GM20431 (cell line): ENCODE results near the gene SPEF1.

Experiments used
- in situ Hi-C: fragments of 300-500 bp; cut with MseI, MboI; formaldehyde crosslinking; loops from one replicate; pipeline ENCODE4 v1.15.0; 2020; ENCODE audit warnings: low sequenced_read_pairs; ENCODE audit not compliant: unreplicated experiment

Gene SPEF1

DNA sequence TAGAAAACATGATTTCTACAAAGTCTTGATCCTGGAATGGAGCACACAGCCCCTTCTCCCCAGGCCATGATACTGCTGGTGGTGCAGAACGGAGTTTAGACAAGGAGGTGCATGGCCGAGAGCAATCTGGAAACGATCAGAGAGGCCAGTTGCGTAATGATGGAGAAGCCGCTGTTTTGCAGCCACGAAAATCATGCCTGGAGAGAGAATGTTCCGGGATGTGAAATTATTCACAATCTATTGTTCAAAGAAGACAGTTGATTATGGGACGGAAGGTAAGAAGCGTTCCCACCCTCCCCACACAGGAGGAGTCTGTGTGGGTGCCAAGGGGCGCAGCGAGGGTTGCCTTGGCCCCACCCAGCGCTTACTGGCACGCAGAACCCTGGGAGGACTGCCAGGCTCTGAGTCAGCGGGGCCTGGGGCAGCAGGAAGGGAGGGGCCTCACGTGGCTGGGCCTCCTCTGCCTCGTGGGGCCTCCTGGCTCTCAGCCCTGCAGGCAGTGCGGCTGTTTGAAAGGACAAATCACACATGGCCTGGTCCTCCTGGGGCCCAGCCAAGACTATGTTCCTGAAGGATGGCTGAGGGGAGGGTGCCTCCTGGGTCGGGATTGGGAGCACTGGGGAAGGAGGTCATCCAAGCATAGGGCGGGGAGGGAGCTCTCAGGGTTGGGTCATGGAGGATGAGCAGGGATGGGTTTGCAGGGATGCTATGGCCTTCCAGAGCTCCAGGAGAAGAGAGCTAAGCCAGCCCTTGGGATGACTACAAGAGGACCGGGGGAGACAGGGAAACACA is 30.4 kb upstream of the SPEF1 start:
- in situ Hi-C loops, result no loop called here

DNA sequence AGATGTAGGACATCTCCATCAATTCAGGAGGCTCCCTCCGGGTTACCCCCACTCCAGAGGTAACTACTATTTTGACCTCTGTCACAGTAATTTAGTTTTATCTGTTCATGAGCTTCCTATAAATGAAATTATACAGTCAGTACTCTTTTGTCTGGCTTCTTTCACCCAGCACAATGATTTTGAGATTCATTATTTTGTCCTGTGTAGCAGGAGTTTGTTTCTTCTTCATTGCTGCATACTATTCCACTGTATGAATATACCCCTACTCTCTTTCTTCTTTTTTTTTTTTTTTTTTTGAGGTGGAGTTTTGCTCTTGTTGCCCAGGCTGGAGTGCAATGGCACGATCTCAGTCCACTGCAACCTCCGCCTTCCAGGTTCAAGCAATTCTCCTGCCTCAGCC is 27.3 kb upstream of the SPEF1 start:
- in situ Hi-C loops, result no loop called here

DNA sequence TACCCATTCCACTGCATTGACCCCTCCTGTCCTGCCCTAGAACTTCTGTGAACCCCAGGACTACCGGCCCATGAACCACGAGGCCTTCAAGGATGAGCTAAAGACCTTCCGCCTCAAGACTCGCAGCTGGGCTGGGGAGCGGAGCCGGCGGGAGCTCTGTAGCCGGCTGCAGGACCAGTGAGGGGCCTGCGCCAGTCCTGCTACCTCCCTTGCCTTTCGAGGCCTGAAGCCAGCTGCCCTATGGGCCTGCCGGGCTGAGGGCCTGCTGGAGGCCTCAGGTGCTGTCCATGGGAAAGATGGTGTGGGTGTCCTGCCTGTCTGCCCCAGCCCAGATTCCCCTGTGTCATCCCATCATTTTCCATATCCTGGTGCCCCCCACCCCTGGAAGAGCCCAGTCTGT is 23.5 kb upstream of the SPEF1 start:
- in situ Hi-C loops, result no loop called here

DNA sequence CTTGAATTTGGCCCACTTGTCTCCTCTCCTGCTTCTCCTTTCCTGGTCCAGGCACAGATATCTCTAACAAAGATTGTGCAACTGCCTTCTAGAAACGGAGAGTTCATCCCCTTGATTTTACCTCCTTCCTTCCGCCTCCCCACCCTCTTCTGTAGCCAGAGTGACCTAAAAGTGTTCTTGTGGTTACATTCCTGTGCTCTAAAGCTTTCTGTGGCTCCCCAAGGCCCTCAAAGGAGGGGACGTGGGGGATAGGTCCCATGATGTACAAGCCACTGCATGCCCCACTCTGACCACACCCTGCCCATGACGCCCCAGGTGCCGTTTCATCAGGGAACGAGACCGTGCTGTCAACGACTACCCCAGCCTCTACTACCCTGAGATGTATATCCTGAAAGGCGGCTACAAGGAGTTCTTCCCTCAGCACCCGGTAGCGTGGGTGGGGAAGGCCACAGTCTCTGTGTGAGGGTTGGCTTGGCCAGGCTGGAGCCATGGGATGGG is 23.1 kb upstream of the SPEF1 start:
- in situ Hi-C loops, result no loop called here

DNA sequence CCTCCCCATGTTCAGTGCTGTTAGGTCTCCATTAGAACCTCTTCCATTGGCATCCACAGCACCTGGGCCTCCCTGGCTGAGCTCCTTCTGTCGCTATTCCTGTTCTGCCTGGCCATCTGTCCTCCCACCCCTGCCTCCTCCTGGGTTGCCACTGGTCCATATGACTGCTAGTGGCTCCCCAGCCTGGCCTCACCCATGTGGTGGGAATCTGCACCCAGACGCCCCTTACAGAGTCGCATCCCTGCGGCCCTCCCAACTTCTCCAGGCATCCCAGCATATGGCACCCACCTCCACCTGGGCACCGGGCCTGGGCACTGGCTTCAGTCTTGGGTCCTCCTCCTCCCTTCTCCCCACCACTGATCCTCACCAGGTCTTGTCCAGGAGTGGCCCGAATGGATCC is 22.6 kb upstream of the SPEF1 start:
- in situ Hi-C loops, result no loop called here

DNA sequence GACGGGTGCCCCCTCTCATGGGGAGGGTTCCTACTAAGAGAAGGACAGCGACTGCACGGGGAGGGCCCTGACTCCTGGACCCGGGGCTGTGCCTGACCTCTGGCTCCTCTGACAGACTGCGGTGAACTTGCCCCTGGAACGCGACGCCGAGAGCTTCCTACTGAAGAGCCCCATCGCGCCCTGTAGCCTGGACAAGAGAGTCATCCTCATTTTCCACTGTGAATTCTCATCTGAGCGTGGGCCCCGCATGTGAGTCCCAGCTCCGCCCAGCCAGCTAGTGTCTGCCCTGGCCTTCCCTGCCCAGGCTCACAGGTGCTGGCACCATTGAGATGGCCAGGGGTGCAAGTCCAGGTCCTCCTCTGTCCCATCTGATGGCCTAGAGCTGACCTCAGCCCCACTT is 22.0 kb upstream of the SPEF1 start:
- in situ Hi-C loops, result no loop called here

DNA sequence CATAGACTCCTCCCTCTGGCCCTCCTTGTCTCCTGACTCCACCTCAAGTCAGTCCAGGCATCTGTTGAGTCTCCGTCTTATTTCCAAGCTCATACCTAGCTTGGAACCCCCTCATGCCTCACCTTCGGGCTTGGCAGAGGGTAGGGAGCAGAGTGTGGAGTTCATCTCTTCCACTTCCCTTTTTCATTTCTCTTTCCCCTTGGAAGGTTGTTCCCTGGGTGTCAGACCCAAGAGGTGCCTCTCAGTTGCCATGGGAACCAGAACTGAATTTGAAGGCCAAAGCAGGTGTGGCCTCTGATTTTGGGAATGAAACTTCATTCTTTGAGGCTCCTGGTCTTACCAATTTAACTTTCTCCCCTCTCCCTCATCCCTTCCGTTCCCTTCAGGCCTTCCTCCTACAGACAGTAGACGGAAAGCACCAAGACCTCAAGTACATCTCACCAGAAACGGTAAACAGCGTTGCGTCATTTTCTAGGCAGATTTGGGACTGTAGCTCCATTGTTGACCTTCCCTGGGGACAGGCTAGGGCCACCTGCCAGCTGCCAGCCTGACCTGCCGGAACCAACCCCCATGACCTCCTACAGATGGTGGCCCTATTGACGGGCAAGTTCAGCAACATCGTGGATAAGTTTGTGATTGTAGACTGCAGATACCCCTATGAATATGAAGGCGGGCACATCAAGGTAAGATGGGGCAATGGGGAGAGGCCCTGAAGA is 21.4 kb upstream of the SPEF1 start:
- in situ Hi-C loops, result no loop called here

DNA sequence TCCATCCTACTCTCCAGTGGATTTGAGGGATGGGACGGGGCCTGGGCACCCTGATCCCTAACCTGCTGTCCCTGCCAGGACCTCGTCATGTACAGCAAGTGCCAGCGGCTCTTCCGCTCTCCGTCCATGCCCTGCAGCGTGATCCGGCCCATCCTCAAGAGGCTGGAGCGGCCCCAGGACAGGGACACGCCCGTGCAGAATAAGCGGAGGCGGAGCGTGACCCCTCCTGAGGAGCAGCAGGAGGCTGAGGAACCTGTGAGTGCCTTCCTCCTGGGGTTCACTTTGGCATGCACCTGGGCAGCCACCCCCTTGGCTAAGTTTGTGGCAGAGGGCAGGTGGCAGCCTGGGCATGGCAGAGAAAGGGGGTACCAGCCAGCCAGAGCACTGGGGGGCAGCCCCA is 20.6 kb upstream of the SPEF1 start:
- in situ Hi-C loops, result no loop called here

DNA sequence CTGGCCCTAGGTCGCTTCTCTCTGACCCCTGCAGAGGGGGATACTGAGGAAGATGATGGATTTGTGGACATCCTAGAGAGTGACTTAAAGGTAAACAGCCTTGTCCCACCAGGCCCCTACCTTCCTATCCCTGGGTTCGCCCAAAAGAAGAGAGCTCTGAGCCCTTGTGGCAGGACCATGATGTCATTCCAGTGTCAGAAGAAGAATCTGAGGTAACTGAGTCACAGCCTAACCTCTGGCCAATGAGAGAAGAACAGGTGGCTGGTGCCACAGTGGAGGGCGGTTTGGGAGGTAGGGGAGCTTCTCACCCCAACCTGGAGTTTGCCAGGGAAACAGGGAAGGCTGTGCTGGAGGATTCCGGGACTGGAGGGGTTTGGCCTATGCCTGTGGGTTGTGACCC is 20.1 kb upstream of the SPEF1 start:
- in situ Hi-C loops, result no loop called here

DNA sequence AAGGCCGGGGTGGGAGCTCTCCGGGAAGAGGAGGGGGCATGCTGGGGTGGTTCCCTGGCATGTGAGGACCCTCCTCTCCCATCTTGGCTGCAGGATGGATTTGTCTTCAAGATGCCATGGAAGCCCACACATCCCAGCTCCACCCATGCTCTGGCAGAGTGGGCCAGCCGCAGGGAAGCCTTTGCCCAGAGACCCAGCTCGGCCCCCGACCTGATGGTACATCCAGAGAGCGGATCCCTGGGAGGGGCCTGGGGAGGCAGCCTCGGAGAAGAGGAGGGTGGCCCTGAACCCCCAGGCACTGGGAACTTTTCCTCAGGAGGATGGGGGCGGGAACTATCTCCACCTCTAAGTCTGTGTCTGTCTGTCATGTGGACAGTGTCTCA is 19.6 kb upstream of the SPEF1 start:
- in situ Hi-C loops, result no loop called here

DNA sequence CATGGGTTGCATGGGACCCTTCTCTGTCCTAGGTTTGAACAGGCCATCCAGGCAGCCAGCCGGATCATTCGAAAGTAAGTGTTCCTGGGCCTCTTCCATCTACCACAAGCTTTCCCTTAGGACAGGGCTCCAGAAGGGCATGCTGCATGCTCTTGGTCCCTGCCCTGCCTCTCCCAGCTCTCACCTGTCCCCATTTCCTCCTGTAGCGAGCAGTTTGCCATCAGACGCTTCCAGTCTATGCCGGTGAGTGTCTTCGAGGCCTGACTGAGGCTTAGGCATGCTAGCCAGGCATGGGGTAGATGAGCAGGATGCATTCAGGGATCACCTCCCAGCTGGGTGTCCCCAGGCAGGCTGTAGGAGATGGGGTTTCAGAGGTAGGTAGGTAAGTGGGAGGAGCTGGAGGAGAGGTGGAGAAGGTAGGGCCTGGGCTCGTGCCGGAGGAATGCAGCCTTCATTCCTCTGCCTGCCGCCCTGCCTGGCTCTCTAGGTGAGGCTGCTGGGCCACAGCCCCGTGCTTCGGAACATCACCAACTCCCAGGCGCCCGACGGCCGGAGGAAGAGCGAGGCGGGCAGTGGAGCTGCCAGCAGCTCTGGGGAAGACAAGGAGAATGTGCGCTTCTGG is 19.1 kb upstream of the SPEF1 start:
- in situ Hi-C loops, result no loop called here

DNA sequence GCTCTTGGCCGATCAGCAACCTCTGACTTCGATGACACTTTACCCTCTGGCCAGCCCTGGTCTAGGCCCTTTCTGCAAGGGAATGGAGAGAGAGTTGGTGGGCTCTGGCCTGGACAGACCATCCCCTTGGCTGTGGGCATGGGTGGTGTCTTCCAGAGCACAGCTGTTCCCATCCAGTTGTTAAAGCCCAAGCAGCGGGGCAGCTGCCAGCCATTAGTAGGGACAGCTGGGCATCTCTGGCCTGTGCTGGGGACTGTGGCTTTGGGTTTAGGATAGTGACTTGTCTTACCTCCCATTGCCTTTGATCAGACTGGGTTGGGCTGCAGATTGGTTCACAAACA is 17.6 kb upstream of the SPEF1 start:
- in situ Hi-C loops, result no loop called here

DNA sequence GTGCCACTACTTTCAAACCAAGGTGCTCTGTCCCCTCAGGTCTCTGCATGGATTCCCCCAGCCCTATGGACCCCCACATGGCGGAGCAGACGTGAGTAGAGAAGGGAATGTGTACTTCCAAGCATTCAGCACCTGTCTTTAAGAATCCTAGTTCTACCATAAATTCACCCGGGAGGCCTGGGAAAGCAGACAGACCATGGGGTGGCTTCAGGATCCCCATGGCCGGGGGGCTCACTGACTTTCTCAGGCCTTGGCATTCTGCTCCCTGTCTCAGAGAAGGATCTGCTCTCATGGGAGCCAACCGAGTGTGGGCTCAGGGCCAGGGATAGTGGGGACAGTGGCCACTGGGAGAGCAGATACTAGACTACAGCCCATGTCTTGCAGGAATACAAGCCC is 17.1 kb upstream of the SPEF1 start:
- in situ Hi-C loops, result no loop called here

DNA sequence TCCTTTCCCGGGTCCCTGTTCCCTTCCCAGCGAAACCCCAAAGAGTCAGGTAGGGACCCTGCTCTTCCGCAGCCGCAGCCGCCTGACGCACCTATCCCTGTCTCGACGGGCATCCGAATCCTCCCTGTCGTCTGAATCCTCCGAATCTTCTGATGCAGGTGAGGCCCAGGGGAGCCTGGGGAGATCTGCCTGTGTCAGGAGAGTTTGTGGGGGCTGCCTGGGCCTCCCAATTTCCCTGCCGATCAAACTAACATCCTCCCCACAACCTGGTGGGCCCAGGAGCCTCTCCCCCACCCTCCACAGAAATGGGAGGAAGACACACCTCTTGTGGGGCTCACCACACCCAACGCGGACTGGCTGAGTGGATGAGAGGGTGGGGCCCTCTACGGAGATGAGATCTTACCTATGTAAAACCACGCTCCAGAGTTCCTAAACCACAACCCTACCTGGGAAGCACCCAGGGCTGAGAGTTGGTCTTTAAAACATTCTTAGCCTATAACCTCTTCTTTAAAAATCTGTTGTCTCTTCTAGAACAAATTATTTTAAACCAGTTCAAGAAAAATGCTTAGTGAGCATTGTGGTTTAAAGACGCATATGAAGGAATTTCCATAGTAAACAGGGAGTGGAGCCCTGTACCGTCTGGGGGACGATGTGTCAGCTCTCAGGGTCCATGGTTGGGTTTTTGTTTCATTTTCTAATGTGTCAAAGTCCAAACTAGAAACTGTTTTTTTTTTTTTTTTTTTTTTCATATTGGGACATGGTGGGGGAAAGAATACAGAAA is 16.5 kb upstream of the SPEF1 start:
- in situ Hi-C loops, result no loop called here

DNA sequence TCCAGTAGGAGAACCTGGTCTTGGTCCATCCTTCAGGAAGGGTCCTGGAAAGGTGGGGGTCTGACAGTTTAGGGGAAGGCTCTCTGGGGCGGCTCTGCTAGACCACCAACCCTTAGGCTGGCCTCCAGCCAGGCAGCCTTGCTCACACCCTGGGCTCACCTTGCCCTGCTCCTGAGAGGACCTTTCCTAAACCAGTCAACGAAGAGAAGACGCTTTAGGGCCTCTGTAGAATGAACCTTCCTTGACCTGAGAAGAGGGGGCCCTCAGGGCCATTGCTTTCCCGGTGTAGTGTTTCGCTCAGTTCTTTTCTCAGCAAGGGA is 15.9 kb upstream of the SPEF1 start:
- in situ Hi-C loops, result no loop called here

DNA sequence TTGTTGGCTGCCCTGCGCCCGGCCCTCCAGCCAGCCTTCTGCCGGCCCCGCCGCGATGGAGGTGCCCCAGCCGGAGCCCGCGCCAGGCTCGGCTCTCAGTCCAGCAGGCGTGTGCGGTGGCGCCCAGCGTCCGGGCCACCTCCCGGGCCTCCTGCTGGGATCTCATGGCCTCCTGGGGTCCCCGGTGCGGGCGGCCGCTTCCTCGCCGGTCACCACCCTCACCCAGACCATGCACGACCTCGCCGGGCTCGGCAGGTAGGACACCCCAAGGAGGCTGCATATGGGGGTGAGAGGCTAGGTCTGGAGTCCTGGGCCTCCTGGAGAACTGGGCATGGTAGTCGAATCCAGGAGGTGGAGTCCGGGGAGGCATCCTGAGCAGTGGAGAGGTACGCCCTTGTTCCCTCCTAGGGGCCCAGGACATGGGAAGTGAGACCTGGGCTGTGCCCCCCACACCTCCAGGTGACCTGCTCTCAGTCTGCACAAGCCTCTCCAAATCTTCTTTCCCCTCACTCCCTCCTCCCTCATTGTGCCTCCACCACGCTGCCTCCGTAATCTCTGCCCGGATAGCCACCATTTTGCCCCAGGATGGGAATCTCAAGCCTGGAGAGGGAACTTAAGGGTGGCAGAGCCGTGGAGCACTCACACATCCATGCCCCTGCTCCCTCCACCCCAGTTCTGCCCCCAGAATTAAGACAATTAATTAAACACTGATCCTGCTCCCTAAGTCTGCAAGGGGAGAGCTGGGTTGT is 15.4 kb upstream of the SPEF1 start:
- in situ Hi-C loops, result no loop called here

DNA sequence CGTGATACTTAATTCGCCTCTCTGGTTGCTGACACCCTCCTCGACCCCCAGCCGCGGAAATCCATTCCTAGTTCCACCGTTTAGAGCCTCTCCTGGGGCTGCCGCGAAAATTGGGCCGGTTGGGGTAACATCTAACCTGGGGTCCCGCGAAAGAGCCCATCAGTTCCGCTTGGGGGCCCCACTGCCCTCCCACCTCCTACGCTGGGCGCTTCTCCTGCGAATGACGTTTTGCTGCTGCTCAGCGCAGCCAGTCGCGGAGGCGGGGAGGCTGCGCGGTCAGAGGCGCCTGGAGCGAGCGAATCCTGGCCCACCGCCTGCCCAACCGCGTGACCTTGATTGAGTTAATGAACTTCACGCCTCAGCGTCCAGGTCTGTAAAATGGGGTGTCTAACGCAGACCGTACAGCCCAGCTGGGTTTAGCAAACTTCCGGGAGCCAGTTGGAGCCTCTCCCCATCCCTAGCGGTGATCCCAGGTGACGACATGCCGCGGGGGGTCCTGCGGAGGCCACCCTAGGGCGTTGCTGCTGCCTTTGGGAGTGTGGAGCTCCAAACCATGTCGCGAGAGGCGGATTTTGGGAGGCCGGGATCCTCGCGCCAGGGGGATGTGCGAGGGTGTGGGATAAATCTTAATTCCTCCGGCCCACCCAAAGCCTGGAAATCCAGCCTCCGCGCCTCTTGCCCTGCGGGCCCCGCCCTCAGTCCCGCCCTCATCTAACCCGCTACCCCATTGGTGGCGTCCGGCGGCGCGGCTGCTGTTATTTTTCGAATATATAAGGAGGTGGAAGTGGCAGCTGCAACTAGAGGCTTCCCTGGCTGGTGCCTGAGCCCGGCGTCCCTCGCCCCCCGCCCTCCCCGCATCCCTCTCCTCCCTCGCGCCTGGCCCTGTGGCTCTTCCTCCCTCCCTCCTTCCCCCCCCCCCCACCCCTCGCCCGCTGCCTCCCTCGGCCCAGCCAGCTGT is 14.5 kb upstream of the SPEF1 start, which contains the start of gene CDC25B:
Gene CDC25B, plus strand, starts transcription at position 800 of the 958 bp plus-strand sequence. CDS start 222 bp downstream, outside the sequence.
- in situ Hi-C loops, result no loop called here

DNA sequence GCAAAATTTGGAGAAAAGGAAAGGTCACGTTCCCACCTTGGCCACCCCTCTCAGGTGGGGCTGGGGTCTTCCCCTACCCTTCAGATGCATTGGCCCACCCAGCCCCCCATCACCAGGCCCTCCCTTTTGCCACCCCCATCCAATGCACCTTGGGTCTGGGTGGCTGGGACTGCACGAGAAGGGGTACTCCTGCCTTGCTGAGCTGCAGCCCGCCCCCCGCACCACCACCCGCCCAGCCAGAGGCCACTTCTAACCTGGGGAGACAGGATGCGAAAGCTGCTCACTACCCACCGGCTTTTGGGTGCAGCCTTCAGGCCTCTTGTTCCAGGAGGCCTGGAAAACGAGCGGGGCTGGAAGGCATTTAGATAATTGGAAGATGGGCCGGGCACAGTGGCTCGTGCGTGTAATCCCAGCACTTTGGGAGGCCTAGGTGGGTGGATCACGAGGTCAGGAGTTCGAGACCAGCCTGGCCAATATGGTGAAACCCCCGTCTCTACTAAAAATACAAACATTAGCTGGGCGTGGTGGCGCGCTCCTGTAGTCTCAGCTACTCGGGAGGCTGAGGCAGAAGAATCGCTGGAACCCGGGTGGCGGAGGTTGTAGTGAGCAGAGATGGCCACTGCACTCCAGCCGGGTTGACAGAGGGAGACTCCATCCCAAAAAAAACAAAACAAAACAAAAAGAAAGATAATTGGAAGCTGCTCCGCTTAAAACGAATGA is 13.6 kb upstream of the SPEF1 start:
- in situ Hi-C loops, result no loop called here
